ENCODE measurements around the gene NDST1. TPM values are rescaled to one million over a fixed set of nuclear protein-coding genes. Genes with fewer than 3 reads are reported as not detected.
A peak's percentile ranks its signal among the peaks of the same experiment; 100 is the strongest.
"Not testable (repeated sequence)": the region's sequence is repeated elsewhere in the genome, so short reads cannot be mapped to it uniquely, and the experiment has no call there.

Gene NDST1
- total RNA-seq, 1 donor from 2014 or later: 19.3 TPM

DNA sequence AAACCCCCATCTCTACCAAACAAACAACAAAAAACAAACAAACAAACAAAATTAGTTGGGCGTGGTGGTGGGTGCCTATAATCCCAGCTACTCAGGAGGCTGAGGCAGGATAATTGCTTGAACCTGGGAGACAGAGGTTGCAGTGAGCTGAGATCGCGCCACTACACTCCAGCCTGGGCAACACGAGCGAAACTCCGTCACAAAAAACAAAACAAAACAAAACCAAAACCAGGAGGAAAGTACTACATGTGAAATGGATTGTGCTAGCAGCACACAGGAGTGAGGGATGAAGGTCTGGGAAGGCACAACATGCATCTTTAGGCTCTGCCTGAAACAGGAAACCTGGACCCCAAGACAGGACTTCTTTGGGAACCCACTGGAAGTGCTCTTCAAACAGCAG, 31.4 kb upstream of the NDST1 start:
- H3K27me3 ChIP-seq (ENCODE audit: control insufficient read depth in 3 of 3, insufficient read depth in 3 of 3, low read length in 3 of 3); H3K4me3 ChIP-seq (ENCODE audit: low read length in 3 of 3); H3K9ac ChIP-seq (ENCODE audit: low read depth in 1 of 3, low read length in 3 of 3); H3K36me3 ChIP-seq (ENCODE audit: control insufficient read depth in 3 of 3, insufficient read depth in 3 of 3, low read length in 3 of 3); H3K27ac ChIP-seq (ENCODE audit: low read depth, low read length); H3K9me3 ChIP-seq (ENCODE audit: control insufficient read depth in 3 of 3, low read length in 3 of 3); H3K4me1 ChIP-seq (ENCODE audit: control insufficient read depth in 3 of 3, insufficient read depth in 3 of 3, low read length in 3 of 3): not testable (repeated sequence)

GRCh38 chr5:150479416-150479815, 28.5 kb upstream of the NDST1 start:
- Histone ChIP-seq H3K4me3 (ENCODE audit: low read length in 3 of 3) (no peak overlapping the region), H3K9me3 (ENCODE audit: control insufficient read depth in 3 of 3, low read length in 3 of 3) (no peaks in the 10 kb centered on the region), H3K27ac (ENCODE audit: low read depth, low read length) (no peak overlapping the region), H3K9ac (ENCODE audit: low read depth in 1 of 3, low read length in 3 of 3) (no peak overlapping the region), H3K36me3 (ENCODE audit: control insufficient read depth in 3 of 3, insufficient read depth in 3 of 3, low read length in 3 of 3) (no peaks in the 10 kb centered on the region), H3K4me1 (ENCODE audit: control insufficient read depth in 3 of 3, insufficient read depth in 3 of 3, low read length in 3 of 3) (peaks cover 0 to 3% (median 0%) of the 10 kb centered on the region in 3 donors), H3K27me3 (ENCODE audit: control insufficient read depth in 3 of 3, insufficient read depth in 3 of 3, low read length in 3 of 3) (no peaks in the 10 kb centered on the region)

DNA sequence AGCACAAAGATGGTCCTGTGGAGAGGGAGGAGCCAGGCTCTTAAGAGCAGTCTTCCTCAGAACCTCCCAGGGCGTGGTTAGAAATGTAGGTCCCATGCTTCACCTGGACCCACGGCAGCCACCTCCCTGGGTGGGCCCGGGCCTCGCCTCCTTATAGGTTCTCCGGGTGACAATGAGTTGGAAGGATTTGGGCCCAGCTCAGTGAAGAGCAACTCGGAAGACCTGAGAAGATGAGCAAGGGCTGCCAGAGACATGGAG, 26.3 kb upstream of the NDST1 start:
- no peak overlapping the region for H3K9ac ChIP-seq (ENCODE audit: low read depth in 1 of 3, low read length in 3 of 3)
- H3K27ac ChIP-seq (ENCODE audit: low read depth, low read length): no peak overlapping the region
- H3K9me3 ChIP-seq (ENCODE audit: control insufficient read depth in 3 of 3, low read length in 3 of 3): no peaks in the 10 kb centered on the region
- no peak overlapping the region for H3K4me3 ChIP-seq (ENCODE audit: low read length in 3 of 3)
- peaks cover 0 to 6% (median 4%) of the 10 kb centered on the region in 3 donors for H3K4me1 ChIP-seq (ENCODE audit: control insufficient read depth in 3 of 3, insufficient read depth in 3 of 3, low read length in 3 of 3)
- no peaks in the 10 kb centered on the region for H3K36me3 ChIP-seq (ENCODE audit: control insufficient read depth in 3 of 3, insufficient read depth in 3 of 3, low read length in 3 of 3)
- no peaks in the 10 kb centered on the region for H3K27me3 ChIP-seq (ENCODE audit: control insufficient read depth in 3 of 3, insufficient read depth in 3 of 3, low read length in 3 of 3)

- Histone ChIP-seq H3K27me3 (ENCODE audit: control insufficient read depth in 3 of 3, insufficient read depth in 3 of 3, low read length in 3 of 3) (no peaks in the 10 kb centered on the region), H3K36me3 (ENCODE audit: control insufficient read depth in 3 of 3, insufficient read depth in 3 of 3, low read length in 3 of 3) (no peaks in the 10 kb centered on the region), H3K9ac (ENCODE audit: low read depth in 1 of 3, low read length in 3 of 3) (no peak overlapping the region), H3K4me3 (ENCODE audit: low read length in 3 of 3) (no peak overlapping the region), H3K27ac (ENCODE audit: low read depth, low read length) (no peak overlapping the region), H3K4me1 (ENCODE audit: control insufficient read depth in 3 of 3, insufficient read depth in 3 of 3, low read length in 3 of 3) (peaks cover 2 to 8% (median 7%) of the 10 kb centered on the region in 3 donors), H3K9me3 (ENCODE audit: control insufficient read depth in 3 of 3, low read length in 3 of 3) (no peaks in the 10 kb centered on the region)
Observed at GRCh38 chr5:150481972-150482406, 25.9 kb upstream of the NDST1 start.

DNA sequence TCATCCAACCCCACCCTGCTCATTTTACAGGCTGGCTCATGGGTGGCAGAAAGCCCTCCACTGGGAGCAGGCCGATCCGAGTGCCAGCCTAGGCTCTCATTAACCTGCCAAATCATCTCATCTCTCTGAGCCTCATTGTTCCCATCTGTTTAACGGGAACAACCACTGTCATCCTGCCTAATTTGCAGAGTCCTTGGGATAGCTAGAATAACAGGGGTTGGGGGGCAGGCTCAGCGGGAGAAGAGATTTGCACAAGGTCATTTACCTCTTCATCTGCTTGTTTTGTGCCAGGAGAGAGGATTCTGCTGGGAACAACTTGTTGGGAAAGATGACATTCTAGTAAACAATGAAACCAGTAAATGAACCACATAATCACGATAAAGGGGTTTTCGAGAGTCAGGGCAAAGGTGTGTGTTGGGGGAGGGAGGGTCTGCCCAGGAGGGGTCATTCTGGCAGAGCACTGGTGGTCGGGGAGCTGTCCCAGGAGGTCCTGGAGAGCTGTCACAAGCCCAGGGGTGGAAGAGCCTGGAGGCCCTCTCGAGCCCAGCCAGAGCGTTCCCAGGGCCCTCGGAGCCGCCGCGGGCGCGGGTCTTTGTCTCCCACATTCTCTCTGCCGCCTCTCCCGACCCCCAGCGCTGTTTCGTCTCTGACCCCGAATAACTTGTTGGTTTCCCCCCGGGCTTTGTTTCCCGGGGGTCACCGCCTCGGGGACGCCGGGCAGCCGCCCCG, 22.8 kb upstream of the NDST1 start:
- Histone ChIP-seq H3K9me3 (ENCODE audit: control insufficient read depth in 3 of 3, low read length in 3 of 3) (no peaks in the 10 kb centered on the region), H3K27ac (ENCODE audit: low read depth, low read length) (peak overlapping the region; percentile 88), H3K4me1 (ENCODE audit: control insufficient read depth in 3 of 3, insufficient read depth in 3 of 3, low read length in 3 of 3) (peaks cover 33 to 39% (median 35%) of the 10 kb centered on the region in 3 donors), H3K36me3 (ENCODE audit: control insufficient read depth in 3 of 3, insufficient read depth in 3 of 3, low read length in 3 of 3) (peaks cover 0 to 4% (median 0%) of the 10 kb centered on the region in 3 donors), H3K27me3 (ENCODE audit: control insufficient read depth in 3 of 3, insufficient read depth in 3 of 3, low read length in 3 of 3) (no peaks in the 10 kb centered on the region), H3K9ac (ENCODE audit: low read depth in 1 of 3, low read length in 3 of 3) (peak overlapping the region; percentile 70 to 93 (median 92)), H3K4me3 (ENCODE audit: low read length in 3 of 3) (peak overlapping the region; percentile 63 to 86 (median 82))

DNA sequence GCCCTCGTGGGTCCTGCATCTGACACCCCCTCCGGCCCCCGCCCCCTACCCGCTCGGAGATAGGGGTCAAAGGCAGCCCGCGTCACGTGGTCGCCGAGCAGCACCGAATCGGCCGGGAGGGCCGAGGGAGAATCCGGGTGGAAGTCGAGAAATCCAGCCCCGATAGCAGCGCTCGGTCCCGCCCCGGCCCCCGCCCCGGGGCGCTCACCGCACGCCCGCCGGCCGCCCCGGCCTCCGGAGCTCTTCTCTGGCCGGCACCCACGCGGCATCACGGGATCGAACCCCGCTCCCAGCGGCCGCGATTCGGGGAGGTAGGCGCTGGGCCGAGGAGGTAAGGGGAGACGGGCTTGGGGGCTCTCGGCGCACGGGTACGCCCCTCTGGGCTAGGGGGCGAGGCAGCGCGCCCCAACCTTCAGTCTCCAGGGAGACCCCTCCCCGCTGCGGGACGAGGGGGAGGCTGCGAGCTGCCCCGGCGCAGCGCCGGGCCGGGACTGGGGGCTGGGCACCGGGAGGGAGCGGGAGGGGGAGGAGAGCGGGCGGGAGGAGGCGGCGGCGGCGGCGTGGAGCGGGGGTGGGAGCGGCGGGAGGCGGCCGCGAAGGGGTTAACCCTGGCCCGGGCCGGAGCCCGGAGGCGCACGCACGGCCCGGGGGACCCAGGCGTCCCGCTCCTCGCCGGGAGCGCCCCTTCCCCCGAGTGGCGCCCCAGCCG, 22.1 kb upstream of the NDST1 start:
- peaks cover 40 to 46% (median 42%) of the 10 kb centered on the region in 3 donors for H3K4me1 ChIP-seq (ENCODE audit: control insufficient read depth in 3 of 3, insufficient read depth in 3 of 3, low read length in 3 of 3)
- H3K27ac ChIP-seq (ENCODE audit: low read depth, low read length): peak overlapping the region; percentile 88
- peak overlapping the region; percentile 88 to 93 (median 92) for H3K9ac ChIP-seq (ENCODE audit: low read depth in 1 of 3, low read length in 3 of 3)
- peaks cover 0 to 4% (median under 1%) of the 10 kb centered on the region in 3 donors for H3K36me3 ChIP-seq (ENCODE audit: control insufficient read depth in 3 of 3, insufficient read depth in 3 of 3, low read length in 3 of 3)
- no peaks in the 10 kb centered on the region for H3K27me3 ChIP-seq (ENCODE audit: control insufficient read depth in 3 of 3, insufficient read depth in 3 of 3, low read length in 3 of 3)
- no peaks in the 10 kb centered on the region for H3K9me3 ChIP-seq (ENCODE audit: control insufficient read depth in 3 of 3, low read length in 3 of 3)
- H3K4me3 ChIP-seq (ENCODE audit: low read length in 3 of 3): peak overlapping the region; percentile 63 to 86 (median 82)

DNA sequence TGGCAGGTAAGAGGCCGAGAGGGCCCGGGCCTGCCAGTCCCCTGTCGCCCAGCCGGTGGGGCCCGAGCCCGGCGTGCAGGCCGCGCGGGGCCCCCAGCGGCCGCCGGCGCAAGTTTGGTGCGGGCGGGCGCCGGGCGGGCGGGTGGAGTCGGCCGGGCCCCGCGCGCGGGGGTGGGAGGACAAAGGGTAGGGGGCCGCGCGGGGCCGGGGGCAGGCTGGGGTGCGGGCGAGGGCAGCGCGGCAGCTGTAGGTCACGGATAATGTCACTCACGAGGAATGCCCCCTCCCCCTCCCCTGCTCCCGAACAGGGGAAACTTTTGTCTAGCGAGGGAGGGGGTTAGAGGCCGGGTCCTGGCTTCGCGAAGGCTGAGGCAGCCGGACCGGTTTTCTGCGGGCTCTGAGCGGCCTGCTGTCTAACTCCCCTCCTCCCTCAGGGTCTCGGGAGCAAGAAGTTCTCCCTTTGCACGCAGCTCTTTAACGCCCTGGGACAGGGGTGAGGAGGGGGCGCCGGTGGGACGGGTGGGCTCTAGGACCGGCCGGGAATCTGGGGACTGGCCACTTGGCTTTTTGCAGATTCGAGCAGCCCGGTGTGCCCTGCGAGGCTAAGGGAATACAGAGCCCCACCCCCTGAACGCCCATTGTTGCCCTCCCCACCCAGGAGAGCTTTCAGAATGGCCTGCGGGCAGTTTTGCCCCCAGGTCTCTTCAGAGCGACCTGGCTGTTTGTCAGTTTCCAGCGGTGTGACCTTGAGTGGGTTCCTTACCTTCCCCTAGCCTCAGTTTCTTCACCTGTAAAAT, 21.3 kb upstream of the NDST1 start:
- Histone ChIP-seq H3K4me1 (ENCODE audit: control insufficient read depth in 3 of 3, insufficient read depth in 3 of 3, low read length in 3 of 3) (peaks cover 48 to 52% (median 48%) of the 10 kb centered on the region in 3 donors), H3K27me3 (ENCODE audit: control insufficient read depth in 3 of 3, insufficient read depth in 3 of 3, low read length in 3 of 3) (no peaks in the 10 kb centered on the region), H3K9me3 (ENCODE audit: control insufficient read depth in 3 of 3, low read length in 3 of 3) (no peaks in the 10 kb centered on the region)

GRCh38 chr5:150487199-150488061, 20.5 kb upstream of the NDST1 start:
- peaks cover 56 to 60% (median 57%) of the 10 kb centered on the region in 3 donors for H3K4me1 ChIP-seq (ENCODE audit: control insufficient read depth in 3 of 3, insufficient read depth in 3 of 3, low read length in 3 of 3)
- H3K27me3 ChIP-seq (ENCODE audit: control insufficient read depth in 3 of 3, insufficient read depth in 3 of 3, low read length in 3 of 3): no peaks in the 10 kb centered on the region
- H3K4me3 ChIP-seq (ENCODE audit: low read length in 3 of 3): peak overlapping the region; percentile 72 to 82 (median 77)
- H3K9ac ChIP-seq (ENCODE audit: low read depth in 1 of 3, low read length in 3 of 3): peak overlapping the region; percentile 85 to 93 (median 89)
- peaks cover 0 to 11% (median 3%) of the 10 kb centered on the region in 3 donors for H3K36me3 ChIP-seq (ENCODE audit: control insufficient read depth in 3 of 3, insufficient read depth in 3 of 3, low read length in 3 of 3)
- H3K27ac ChIP-seq (ENCODE audit: low read depth, low read length): peak overlapping the region; percentile 86
- no peaks in the 10 kb centered on the region for H3K9me3 ChIP-seq (ENCODE audit: control insufficient read depth in 3 of 3, low read length in 3 of 3)

More for the DNA sequence above, 21.3 kb upstream of the NDST1 start:
- H3K9ac ChIP-seq (ENCODE audit: low read depth in 1 of 3, low read length in 3 of 3): peak overlapping the region; percentile 85 to 93 (median 89)
- H3K4me3 ChIP-seq (ENCODE audit: low read length in 3 of 3): peak overlapping the region; percentile 72 to 86 (median 82)
- peaks cover 0 to 6% (median 3%) of the 10 kb centered on the region in 3 donors for H3K36me3 ChIP-seq (ENCODE audit: control insufficient read depth in 3 of 3, insufficient read depth in 3 of 3, low read length in 3 of 3)
- H3K27ac ChIP-seq (ENCODE audit: low read depth, low read length): peak overlapping the region; percentile 88
